Osteoblast (primary cell): ENCODE measurements around the gene BCL6B. TPM values are rescaled to one million over a fixed set of nuclear protein-coding genes. Genes with fewer than 3 reads are reported as not detected.

Experiments used
- DNase-seq: peaks from one replicate; pipeline ENCODE4 v3.0.0; 2011; ENCODE audit warnings: low spot score, mixed read lengths; ENCODE audit not compliant: insufficient read length; ENCODE audit errors: missing footprints
- H2AFZ ChIP-seq: 2 replicates; pipeline ENCODE4 v1.6.0; 2011; ENCODE audit warnings: mild to moderate bottlenecking, low read length
- H3K27ac ChIP-seq: 2 replicates; pipeline ENCODE4 v1.5.1; 2011; ENCODE audit warnings: mild to moderate bottlenecking, low read depth, low read length, moderate library complexity
- H3K27me3 ChIP-seq: 2 replicates; pipeline ENCODE4 v1.6.0; 2012; ENCODE audit warnings: mild to moderate bottlenecking, control low read depth, inconsistent platforms, low read length, moderate library complexity; ENCODE audit not compliant: insufficient read depth
- H3K36me3 ChIP-seq: 2 replicates; pipeline ENCODE4 v1.5.1; 2011; ENCODE audit warnings: mild to moderate bottlenecking, low read length, control low read depth, moderate library complexity; ENCODE audit not compliant: insufficient read depth
- H3K4me1 ChIP-seq: 2 replicates; pipeline ENCODE4 v1.5.1; 2011; ENCODE audit warnings: mild to moderate bottlenecking, low read length, control low read depth, moderate library complexity; ENCODE audit not compliant: insufficient read depth
- H3K4me2 ChIP-seq: 2 replicates; pipeline ENCODE4 v1.6.0; 2011; ENCODE audit warnings: mild to moderate bottlenecking, low read length; ENCODE audit not compliant: insufficient read depth
- H3K4me3 ChIP-seq: fragments of 200-600 bp; sonication (generic); 3 replicates; pipeline ENCODE4 v1.5.1; 2012; ENCODE audit warnings: mild to moderate bottlenecking, low read length, inconsistent platforms; ENCODE audit not compliant: insufficient read depth
- H3K79me2 ChIP-seq: 2 replicates; pipeline ENCODE4 v1.6.0; 2012; ENCODE audit warnings: mild to moderate bottlenecking, low read length, control low read depth, inconsistent platforms; ENCODE audit not compliant: insufficient read depth
- H3K9me3 ChIP-seq: 2 replicates; pipeline ENCODE4 v1.5.1; 2011; ENCODE audit warnings: low read depth, low read length, control low read depth
- H4K20me1 ChIP-seq: 2 replicates; pipeline ENCODE4 v1.6.0; 2012; ENCODE audit warnings: mild to moderate bottlenecking, low read length, control low read depth; ENCODE audit not compliant: insufficient read depth
- CTCF ChIP-seq: IDR thresholded peaks from 2 replicates; pipeline ENCODE4 v1.5.1; 2011; ENCODE audit warnings: mild to moderate bottlenecking, low read depth, low read length, moderate library complexity; ENCODE audit errors: extremely low read depth
- small RNA-seq: library from RNA; depleted of rRNA; stranded (forward); fragments of <200 nt; gene quantifications from one replicate; pipeline ENCODE3, GENCODE V24; 2012
- total RNA-seq: library from RNA; depleted of rRNA; stranded (reverse); fragments of >200 nt; gene quantifications from 2 replicates; pipeline ENCODE4 v1.2.3, GENCODE V29; 2012

BCL6B gene
- total RNA-seq, 1 donor, result not detected

DNA sequence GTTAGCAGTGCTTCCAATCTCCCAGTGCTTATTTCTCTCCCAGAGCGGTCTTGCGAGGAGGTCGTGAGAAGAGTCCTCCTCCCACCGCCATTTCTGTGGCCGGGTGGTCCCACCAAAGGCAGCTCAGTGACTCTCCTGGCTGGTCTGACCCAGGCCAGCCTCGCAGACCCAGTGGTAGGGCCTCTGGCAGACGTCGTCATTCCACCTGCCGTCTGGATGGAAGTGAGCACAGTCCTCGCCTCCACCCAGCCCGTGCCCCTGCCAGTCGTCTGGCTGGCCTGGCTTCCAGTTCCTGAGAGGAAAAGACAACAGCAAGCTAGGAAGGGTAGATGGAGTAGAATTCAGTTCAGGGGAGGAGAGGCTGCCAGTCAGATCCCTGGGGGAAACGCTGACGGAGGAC lies 52.1 kb downstream of the BCL6B start:
- no peak overlapping the region for H3K27ac ChIP-seq
- no peak for DNase-seq
- H3K27me3 ChIP-seq, result peaks cover 21% of the 10 kb centered on the region
- H2AFZ ChIP-seq, result no peak overlapping the region
- no peaks in the 10 kb centered on the region for H4K20me1 ChIP-seq
- no peaks in the 10 kb centered on the region for H3K36me3 ChIP-seq
- H3K4me3 ChIP-seq, result no peak overlapping the region
- no peak for TF ChIP-seq CTCF
- H3K4me1 ChIP-seq, result no peaks in the 10 kb centered on the region
- H3K4me2 ChIP-seq, result no peak overlapping the region
- no peaks in the 10 kb centered on the region for H3K9me3 ChIP-seq
- no peaks in the 10 kb centered on the region for H3K79me2 ChIP-seq

DNA sequence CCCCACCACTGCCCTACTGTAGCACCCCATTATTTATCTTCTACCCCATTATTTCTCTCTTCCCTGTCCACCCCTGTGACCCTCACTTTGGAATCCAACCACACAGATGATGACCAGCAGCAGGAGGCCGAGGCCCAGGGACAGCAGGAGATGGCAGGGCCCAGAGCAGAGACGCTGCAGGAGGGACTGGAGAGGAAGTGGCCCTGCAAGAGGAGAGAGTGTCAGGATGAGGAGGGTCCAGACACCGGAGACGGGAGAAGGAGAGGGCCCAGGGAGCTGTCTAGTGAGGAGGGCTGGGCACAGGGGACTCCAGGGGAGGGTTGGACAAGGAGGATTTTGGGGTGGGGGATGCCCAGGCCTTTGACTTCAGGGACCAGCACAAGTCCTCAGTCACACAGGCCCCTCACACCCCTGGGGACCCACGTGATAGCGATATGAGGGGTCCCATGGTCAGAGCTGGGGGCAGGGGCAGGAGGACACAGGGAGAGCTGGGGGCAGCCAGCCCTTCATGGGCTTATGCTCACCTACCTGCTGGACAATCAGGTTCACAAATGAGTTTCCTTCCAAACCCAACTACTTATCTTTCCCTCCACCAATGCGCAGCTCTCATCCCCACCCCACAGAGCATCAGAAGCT lies 55.2 kb downstream of the BCL6B start:
- no peak for TF ChIP-seq CTCF
- no peak overlapping the region for H3K4me2 ChIP-seq
- H3K27ac ChIP-seq, result no peak overlapping the region
- H4K20me1 ChIP-seq, result no peaks in the 10 kb centered on the region
- no peaks in the 10 kb centered on the region for H3K36me3 ChIP-seq
- peaks cover 13% of the 10 kb centered on the region for H3K27me3 ChIP-seq
- no peaks in the 10 kb centered on the region for H3K79me2 ChIP-seq
- H3K9me3 ChIP-seq, result no peaks in the 10 kb centered on the region
- no peak overlapping the region for H2AFZ ChIP-seq
- H3K4me1 ChIP-seq, result no peaks in the 10 kb centered on the region
- no peak for DNase-seq
- H3K4me3 ChIP-seq, result no peak overlapping the region

DNA sequence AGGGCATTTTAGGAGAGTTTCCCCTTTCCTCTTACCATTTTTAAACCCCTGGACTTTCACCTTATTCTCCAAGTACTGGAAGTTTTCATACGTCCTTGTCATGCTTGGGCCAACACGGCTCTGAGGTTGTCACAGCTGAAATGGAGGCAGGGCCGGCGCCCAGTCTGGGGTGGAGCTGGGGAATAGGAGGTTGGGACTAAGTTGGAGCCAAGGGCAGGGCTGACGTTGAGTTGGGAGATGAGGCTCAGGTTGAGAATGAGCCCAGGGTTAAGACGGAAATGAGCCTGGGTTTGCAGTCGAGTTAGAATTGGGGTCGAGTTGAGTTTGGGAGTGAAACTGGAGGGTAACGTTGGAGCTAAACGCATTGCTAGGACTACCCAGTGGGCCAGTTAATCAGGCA lies 55.9 kb downstream of the BCL6B start:
- H3K4me3 ChIP-seq, result no peak overlapping the region
- H3K36me3 ChIP-seq, result no peaks in the 10 kb centered on the region
- H3K4me2 ChIP-seq, result no peak overlapping the region
- H3K79me2 ChIP-seq, result no peaks in the 10 kb centered on the region
- DNase-seq, result no peak
- no peaks in the 10 kb centered on the region for H3K9me3 ChIP-seq
- TF ChIP-seq CTCF, result no peak
- peaks cover 1% of the 10 kb centered on the region for H3K4me1 ChIP-seq
- no peaks in the 10 kb centered on the region for H4K20me1 ChIP-seq
- peaks cover 13% of the 10 kb centered on the region for H3K27me3 ChIP-seq
- H3K27ac ChIP-seq, result no peak overlapping the region
- H2AFZ ChIP-seq, result no peak overlapping the region

Small RNAs within 50 kb of the gene (small RNA-seq; reads per million reads assigned to genes)
- not detected for gene AC120057.1

Other genes with a start within 250 kb of the BCL6B start
- gene FBXO39, start 246.8 kb upstream of the BCL6B start, total RNA-seq, result 0.36 and 0.59 TPM in 2 replicates
- gene TEKT1, start 191.3 kb upstream of the BCL6B start, total RNA-seq, result not detected in 2 replicates
- not detected in 2 replicates for gene ALOX12, start 27.0 kb upstream of the BCL6B start, total RNA-seq
- gene RNASEK, start 10.4 kb upstream of the BCL6B start, total RNA-seq, result 37.3 and 38.9 TPM in 2 replicates
- 1.2 and 1.4 TPM in 2 replicates for gene SLC16A13, start 13.0 kb downstream of the BCL6B start, total RNA-seq
- gene SLC16A11, start 21.0 kb downstream of the BCL6B start, total RNA-seq, result 0.29 and 0.36 TPM in 2 replicates
- gene CLEC10A, start 57.2 kb downstream of the BCL6B start, total RNA-seq, result not detected in 2 replicates
- under 0.01 TPM in 1 of 2 replicates, not detected in the other for gene ASGR2, start 91.8 kb downstream of the BCL6B start, total RNA-seq
- 0.88 and 1.1 TPM in 2 replicates for gene ASGR1, start 156.3 kb downstream of the BCL6B start, total RNA-seq
- 10.1 and 11.8 TPM in 2 replicates for gene DLG4, start 196.8 kb downstream of the BCL6B start, total RNA-seq
- gene ACADVL, start 196.9 kb downstream of the BCL6B start, total RNA-seq, result 162 and 163 TPM in 2 replicates
- 106 and 123 TPM in 2 replicates for gene DVL2, start 211.5 kb downstream of the BCL6B start, total RNA-seq
- 53.2 and 55.4 TPM in 2 replicates for gene PHF23, start 216.4 kb downstream of the BCL6B start, total RNA-seq
- 396 and 422 TPM in 2 replicates for gene GABARAP, start 219.4 kb downstream of the BCL6B start, total RNA-seq
- 29.8 and 31.8 TPM in 2 replicates for gene CTDNEP1, start 228.7 kb downstream of the BCL6B start, total RNA-seq
- gene ELP5, start 229.2 kb downstream of the BCL6B start, total RNA-seq, result 21.7 and 26.2 TPM in 2 replicates
- gene CLDN7, start 239.4 kb downstream of the BCL6B start, total RNA-seq, result 0.36 and 1.8 TPM in 2 replicates